ENCODE results near the gene FBXO42. TPM values are rescaled to one million over a fixed set of nuclear protein-coding genes. Genes with fewer than 3 reads are reported as not detected.
"Not testable (repeated sequence)": the region's sequence is repeated elsewhere in the genome, so short reads cannot be mapped to it uniquely, and the experiment has no call there.

Gene FBXO42
- polyA plus RNA-seq, 2 donors = 11.6 to 12.4 TPM

DNA sequence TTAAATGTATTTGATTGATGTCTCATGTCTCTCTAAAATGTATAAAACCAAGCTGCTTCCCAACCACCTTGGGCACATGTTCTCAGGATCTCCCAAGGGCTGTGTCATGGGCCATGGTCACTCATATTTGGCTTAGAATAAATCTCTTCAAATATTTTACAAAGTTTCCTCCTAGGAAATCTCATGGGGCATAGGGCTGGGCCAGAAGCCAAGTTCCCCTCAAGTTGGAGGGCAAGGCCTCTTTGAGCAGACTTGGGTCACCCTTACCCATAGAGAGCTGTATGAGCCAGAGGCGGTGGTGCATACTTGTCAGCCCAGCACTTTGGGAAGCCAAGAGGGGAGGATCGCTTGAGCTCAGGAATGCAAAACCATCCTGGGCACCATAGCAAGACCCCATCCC lies 2.3 kb upstream of the FBXO42 start:
- Histone ChIP-seq H3K4me3 (ENCODE audit: low read depth in 1 of 2, low read length in 2 of 2) (no peak overlapping the region), H3K27ac (ENCODE audit: low read depth in 2 of 2, low read length in 1 of 2) (no peak overlapping the region), H3K9me3 (ENCODE audit: control insufficient read depth in 2 of 2, insufficient read depth in 1 of 2, low read depth in 1 of 2, low read length in 1 of 2) (no peaks in the 10 kb centered on the region), H3K27me3 (ENCODE audit: control insufficient read depth in 1 of 2, insufficient read depth in 2 of 2, low read length in 2 of 2) (no peaks in the 10 kb centered on the region), H3K4me1 (ENCODE audit: control insufficient read depth in 2 of 2, insufficient read depth in 2 of 2, low read length in 1 of 2) (peaks cover 0 to 3% of the 10 kb centered on the region in 2 donors), H3K36me3 (ENCODE audit: control insufficient read depth in 2 of 2, insufficient read depth in 2 of 2, low read length in 1 of 2) (no peaks in the 10 kb centered on the region)
- WGBS, 2 donors = 95 to 97% methylated on average over 2 of the region's 2 CpGs

- Histone ChIP-seq H3K9me3 (ENCODE audit: control insufficient read depth in 2 of 2, insufficient read depth in 1 of 2, low read depth in 1 of 2, low read length in 1 of 2) (no peaks in the 10 kb centered on the region), H3K27ac (ENCODE audit: low read depth in 2 of 2, low read length in 1 of 2) (peak overlapping the region; percentile 89 to 90), H3K4me3 (ENCODE audit: low read depth in 1 of 2, low read length in 2 of 2) (peak overlapping the region; percentile 69 to 91), H3K27me3 (ENCODE audit: control insufficient read depth in 1 of 2, insufficient read depth in 2 of 2, low read length in 2 of 2) (no peaks in the 10 kb centered on the region), H3K36me3 (ENCODE audit: control insufficient read depth in 2 of 2, insufficient read depth in 2 of 2, low read length in 1 of 2) (no peaks in the 10 kb centered on the region), H3K4me1 (ENCODE audit: control insufficient read depth in 2 of 2, insufficient read depth in 2 of 2, low read length in 1 of 2) (peaks cover 0 to 3% of the 10 kb centered on the region in 2 donors)
- WGBS, 2 donors = 52 to 57% methylated on average over 11 of the region's 11 CpGs
Measured at GRCh38 chr1:16352842-16353535, 709 bp upstream of the FBXO42 start.

DNA sequence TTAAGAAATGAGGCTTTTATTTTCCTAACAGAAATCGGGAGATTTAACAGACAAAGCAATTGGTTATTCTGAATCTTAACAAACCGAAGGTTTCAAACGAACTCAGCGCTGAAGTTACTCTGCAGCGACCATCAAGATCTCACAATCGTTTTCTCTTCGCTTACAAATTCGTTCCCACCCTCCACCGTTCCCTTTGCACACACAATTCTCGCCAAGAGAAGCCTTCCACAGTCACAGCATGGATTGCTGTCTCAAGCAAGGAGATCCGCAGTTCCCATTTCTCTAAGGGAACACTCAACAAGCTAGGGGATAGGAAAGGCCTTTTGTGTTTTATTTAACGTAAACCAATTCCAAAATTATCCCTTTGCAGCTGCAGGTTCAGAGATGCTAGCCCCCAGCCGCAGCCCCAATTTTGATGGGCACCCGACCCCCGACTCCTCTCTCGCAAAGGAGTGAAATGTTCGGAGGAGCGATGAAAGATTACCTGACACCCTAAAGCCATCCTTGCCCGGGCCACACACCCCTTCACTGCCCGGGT lies 755 bp downstream of the FBXO42 start:
- WGBS, 2 donors = 0% methylated on average over 20 of the region's 20 CpGs
- H3K36me3 ChIP-seq (ENCODE audit: control insufficient read depth in 2 of 2, insufficient read depth in 2 of 2, low read length in 1 of 2) = no peaks in the 10 kb centered on the region
- peak overlapping the region; percentile 89 to 90 for H3K27ac ChIP-seq (ENCODE audit: low read depth in 2 of 2, low read length in 1 of 2)
- no peaks in the 10 kb centered on the region for H3K27me3 ChIP-seq (ENCODE audit: control insufficient read depth in 1 of 2, insufficient read depth in 2 of 2, low read length in 2 of 2)
- H3K4me3 ChIP-seq (ENCODE audit: low read depth in 1 of 2, low read length in 2 of 2) = peak overlapping the region; percentile 69 to 91
- H3K4me1 ChIP-seq (ENCODE audit: control insufficient read depth in 2 of 2, insufficient read depth in 2 of 2, low read length in 1 of 2) = peaks cover 0 to 3% of the 10 kb centered on the region in 2 donors
- no peaks in the 10 kb centered on the region for H3K9me3 ChIP-seq (ENCODE audit: control insufficient read depth in 2 of 2, insufficient read depth in 1 of 2, low read depth in 1 of 2, low read length in 1 of 2)

DNA sequence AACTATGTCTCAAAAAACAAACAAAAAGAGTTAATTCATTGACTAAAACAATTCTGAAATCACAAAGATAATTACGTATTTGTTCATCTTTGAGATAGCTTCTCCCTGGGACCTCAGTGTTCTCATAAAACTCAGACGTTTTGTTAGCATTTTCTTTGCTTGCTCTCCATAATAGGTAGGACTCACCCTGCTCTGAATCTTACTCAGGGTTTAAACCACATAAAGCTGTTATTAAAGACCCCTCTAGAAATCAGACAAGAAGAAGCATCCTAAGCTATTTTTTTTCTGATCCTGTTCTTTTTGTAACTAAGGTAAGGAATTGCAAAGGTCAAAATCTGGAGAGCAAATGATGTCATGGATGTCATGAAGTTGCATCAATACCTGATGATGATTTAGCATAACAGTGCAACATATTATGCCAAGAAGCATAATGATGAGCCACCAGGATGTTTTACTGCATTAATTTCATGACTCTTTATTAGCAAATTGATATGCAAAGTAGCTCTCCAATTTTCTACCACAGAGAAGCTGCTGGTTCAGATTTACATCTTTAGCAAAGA lies 2.4 kb downstream of the FBXO42 start:
- 61 to 66% methylated on average over 2 of the region's 2 CpGs for WGBS, 2 donors
- no peak overlapping the region for H3K4me3 ChIP-seq (ENCODE audit: low read depth in 1 of 2, low read length in 2 of 2)
- no peak overlapping the region for H3K27ac ChIP-seq (ENCODE audit: low read depth in 2 of 2, low read length in 1 of 2)

GRCh38 chr1:16348414-16349182 lies 3.7 kb downstream of the FBXO42 start:
- H3K4me3 ChIP-seq (ENCODE audit: low read depth in 1 of 2, low read length in 2 of 2) = no peak overlapping the region
- WGBS, 2 donors = 94 to 96% methylated on average over 14 of the region's 14 CpGs
- H3K4me1 ChIP-seq (ENCODE audit: control insufficient read depth in 2 of 2, insufficient read depth in 2 of 2, low read length in 1 of 2) = peaks cover 0 to 3% of the 10 kb centered on the region in 2 donors
- H3K9me3 ChIP-seq (ENCODE audit: control insufficient read depth in 2 of 2, insufficient read depth in 1 of 2, low read depth in 1 of 2, low read length in 1 of 2) = no peaks in the 10 kb centered on the region
- H3K36me3 ChIP-seq (ENCODE audit: control insufficient read depth in 2 of 2, insufficient read depth in 2 of 2, low read length in 1 of 2) = no peaks in the 10 kb centered on the region
- H3K27ac ChIP-seq (ENCODE audit: low read depth in 2 of 2, low read length in 1 of 2) = peak overlapping the region in 1 of 2 donors; percentile 33
- no peaks in the 10 kb centered on the region for H3K27me3 ChIP-seq (ENCODE audit: control insufficient read depth in 1 of 2, insufficient read depth in 2 of 2, low read length in 2 of 2)

More for the DNA sequence above, 2.4 kb downstream of the FBXO42 start:
- Histone ChIP-seq H3K36me3 (ENCODE audit: control insufficient read depth in 2 of 2, insufficient read depth in 2 of 2, low read length in 1 of 2) (no peaks in the 10 kb centered on the region), H3K27me3 (ENCODE audit: control insufficient read depth in 1 of 2, insufficient read depth in 2 of 2, low read length in 2 of 2) (no peaks in the 10 kb centered on the region), H3K4me1 (ENCODE audit: control insufficient read depth in 2 of 2, insufficient read depth in 2 of 2, low read length in 1 of 2) (peaks cover 0 to 3% of the 10 kb centered on the region in 2 donors), H3K9me3 (ENCODE audit: control insufficient read depth in 2 of 2, insufficient read depth in 1 of 2, low read depth in 1 of 2, low read length in 1 of 2) (no peaks in the 10 kb centered on the region)

DNA sequence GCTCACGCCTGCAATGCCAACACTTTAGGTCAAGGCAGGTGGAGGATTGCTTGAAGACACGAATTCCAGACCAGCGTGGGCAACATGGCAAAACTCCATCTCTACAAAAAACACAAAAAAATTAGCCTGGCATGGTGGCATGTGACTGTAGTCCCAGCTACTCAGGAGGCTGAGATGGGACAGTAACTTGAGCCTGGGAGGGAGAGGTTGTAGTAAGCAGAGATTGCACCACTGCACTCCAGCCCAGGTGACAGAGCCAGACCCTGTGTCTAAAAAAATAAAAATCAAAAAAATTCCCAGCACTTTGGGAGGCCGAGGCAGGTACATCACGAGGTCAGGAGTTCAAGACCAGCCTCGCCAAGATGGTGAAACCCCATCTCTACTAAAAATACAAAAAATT lies 9.0 kb downstream of the FBXO42 start:
- not testable (repeated sequence) for H3K4me3 ChIP-seq (ENCODE audit: low read depth in 1 of 2, low read length in 2 of 2); H3K27ac ChIP-seq (ENCODE audit: low read depth in 2 of 2, low read length in 1 of 2); H3K27me3 ChIP-seq (ENCODE audit: control insufficient read depth in 1 of 2, insufficient read depth in 2 of 2, low read length in 2 of 2); H3K4me1 ChIP-seq (ENCODE audit: control insufficient read depth in 2 of 2, insufficient read depth in 2 of 2, low read length in 1 of 2); H3K9me3 ChIP-seq (ENCODE audit: control insufficient read depth in 2 of 2, insufficient read depth in 1 of 2, low read depth in 1 of 2, low read length in 1 of 2); H3K36me3 ChIP-seq (ENCODE audit: control insufficient read depth in 2 of 2, insufficient read depth in 2 of 2, low read length in 1 of 2)
- 92 to 94% methylated on average over 6 of the region's 6 CpGs for WGBS, 2 donors

DNA sequence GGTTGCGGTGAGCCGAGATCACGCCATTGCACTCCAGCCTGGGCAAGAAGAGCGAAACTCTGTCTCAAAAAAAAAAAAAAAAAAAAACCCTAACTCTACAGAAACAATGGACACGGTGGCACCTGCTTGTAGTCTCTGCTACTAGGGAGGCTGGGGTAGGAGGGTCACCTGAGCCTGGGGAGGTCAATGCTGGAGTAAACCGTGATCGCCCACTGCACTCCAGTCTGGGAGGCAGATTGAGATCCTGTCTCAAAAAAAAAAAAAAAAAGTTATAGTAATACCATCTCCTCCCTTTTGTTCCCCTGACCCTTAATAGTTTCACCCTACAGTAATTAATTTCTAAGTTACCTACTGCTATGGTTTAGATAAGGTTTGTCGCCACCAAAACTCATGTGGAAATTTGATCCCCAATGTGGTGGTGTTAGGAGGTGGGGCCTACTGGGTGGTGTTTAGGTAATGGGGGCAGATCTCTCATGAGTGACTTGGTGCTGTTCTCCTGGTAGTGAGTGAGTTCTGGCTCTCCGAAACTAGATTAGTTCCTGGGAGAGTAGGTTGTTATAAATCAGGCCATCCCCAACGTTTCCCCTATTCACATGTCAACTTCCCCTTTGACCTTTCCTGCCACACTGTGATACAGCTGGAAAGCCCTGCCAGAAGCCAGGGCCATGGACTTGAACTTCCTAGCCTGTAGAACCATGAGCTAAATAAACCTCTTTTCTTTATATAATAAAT lies 9.8 kb downstream of the FBXO42 start:
- Histone ChIP-seq H3K27ac (ENCODE audit: low read depth in 2 of 2, low read length in 1 of 2) (no peak overlapping the region), H3K9me3 (ENCODE audit: control insufficient read depth in 2 of 2, insufficient read depth in 1 of 2, low read depth in 1 of 2, low read length in 1 of 2) (no peaks in the 10 kb centered on the region), H3K27me3 (ENCODE audit: control insufficient read depth in 1 of 2, insufficient read depth in 2 of 2, low read length in 2 of 2) (no peaks in the 10 kb centered on the region), H3K4me3 (ENCODE audit: low read depth in 1 of 2, low read length in 2 of 2) (no peak overlapping the region), H3K36me3 (ENCODE audit: control insufficient read depth in 2 of 2, insufficient read depth in 2 of 2, low read length in 1 of 2) (no peaks in the 10 kb centered on the region), H3K4me1 (ENCODE audit: control insufficient read depth in 2 of 2, insufficient read depth in 2 of 2, low read length in 1 of 2) (no peaks in the 10 kb centered on the region)
- 81 to 85% methylated on average over 6 to 8 of the region's 10 CpGs for WGBS, 2 donors

- Histone ChIP-seq H3K27me3 (ENCODE audit: control insufficient read depth in 1 of 2, insufficient read depth in 2 of 2, low read length in 2 of 2) (no peaks in the 10 kb centered on the region), H3K9me3 (ENCODE audit: control insufficient read depth in 2 of 2, insufficient read depth in 1 of 2, low read depth in 1 of 2, low read length in 1 of 2) (no peaks in the 10 kb centered on the region), H3K4me1 (ENCODE audit: control insufficient read depth in 2 of 2, insufficient read depth in 2 of 2, low read length in 1 of 2) (no peaks in the 10 kb centered on the region), H3K4me3 (ENCODE audit: low read depth in 1 of 2, low read length in 2 of 2) (no peak overlapping the region), H3K27ac (ENCODE audit: low read depth in 2 of 2, low read length in 1 of 2) (no peak overlapping the region), H3K36me3 (ENCODE audit: control insufficient read depth in 2 of 2, insufficient read depth in 2 of 2, low read length in 1 of 2) (no peaks in the 10 kb centered on the region)
- 90 to 92% methylated on average over 1 of the region's 1 CpG for WGBS, 2 donors
Measured at GRCh38 chr1:16340673-16341072, 11.6 kb downstream of the FBXO42 start.

DNA sequence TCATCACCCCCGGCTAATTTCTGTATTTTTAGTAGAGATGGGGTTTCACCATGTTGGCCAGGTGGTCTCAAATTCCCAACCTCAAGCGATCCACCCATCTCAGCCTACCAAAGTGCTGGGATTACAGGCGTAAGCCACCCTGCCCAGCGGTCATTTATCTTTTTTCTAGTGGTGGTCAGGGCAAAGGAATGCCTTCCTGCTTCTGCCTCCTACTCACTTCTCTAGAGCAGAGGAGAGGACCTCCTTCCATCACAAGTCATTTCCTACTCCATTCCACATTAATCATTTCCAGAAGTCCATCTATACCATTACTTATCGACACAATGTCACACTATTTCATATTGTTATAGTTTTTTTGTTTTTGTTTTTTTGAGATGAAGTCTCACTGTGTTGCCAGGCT lies 13.3 kb downstream of the FBXO42 start:
- WGBS, 2 donors = 95 to 96% methylated on average over 5 of the region's 5 CpGs
- H3K27ac ChIP-seq (ENCODE audit: low read depth in 2 of 2, low read length in 1 of 2) = no peak overlapping the region
- no peaks in the 10 kb centered on the region for H3K4me1 ChIP-seq (ENCODE audit: control insufficient read depth in 2 of 2, insufficient read depth in 2 of 2, low read length in 1 of 2)
- H3K9me3 ChIP-seq (ENCODE audit: control insufficient read depth in 2 of 2, insufficient read depth in 1 of 2, low read depth in 1 of 2, low read length in 1 of 2) = no peaks in the 10 kb centered on the region
- H3K27me3 ChIP-seq (ENCODE audit: control insufficient read depth in 1 of 2, insufficient read depth in 2 of 2, low read length in 2 of 2) = no peaks in the 10 kb centered on the region
- H3K36me3 ChIP-seq (ENCODE audit: control insufficient read depth in 2 of 2, insufficient read depth in 2 of 2, low read length in 1 of 2) = no peaks in the 10 kb centered on the region
- H3K4me3 ChIP-seq (ENCODE audit: low read depth in 1 of 2, low read length in 2 of 2) = no peak overlapping the region
